Breast epithelium (tissue), 3 donors: ENCODE results near the gene UGT1A8.

Experiments
- POLR2A ChIP-seq: fragments of 450-650 bp; IDR thresholded peaks from one replicate; pipeline ENCODE4 v1.6.1; 2016; ENCODE audit warnings: antibody characterized with exemption, mild to moderate bottlenecking, moderate library complexity
- POLR2AphosphoS5 ChIP-seq, 3 donors: sonication (generic); formaldehyde crosslinking; IDR thresholded peaks; one replicate each; pipeline ENCODE4 v1.6.1; 2017; ENCODE audit warnings: antibody characterized with exemption in 3 of 3
- TF ChIP-seq, protein P1 (sequence below), 3 donors: fragments of 450-650 bp; IDR thresholded peaks; one replicate each; pipeline ENCODE4 v1.5.1; 2016 to 2017; ENCODE audit warnings: antibody characterized with exemption in 3 of 3, mild to moderate bottlenecking in 3 of 3, moderate library complexity in 3 of 3

DNA sequence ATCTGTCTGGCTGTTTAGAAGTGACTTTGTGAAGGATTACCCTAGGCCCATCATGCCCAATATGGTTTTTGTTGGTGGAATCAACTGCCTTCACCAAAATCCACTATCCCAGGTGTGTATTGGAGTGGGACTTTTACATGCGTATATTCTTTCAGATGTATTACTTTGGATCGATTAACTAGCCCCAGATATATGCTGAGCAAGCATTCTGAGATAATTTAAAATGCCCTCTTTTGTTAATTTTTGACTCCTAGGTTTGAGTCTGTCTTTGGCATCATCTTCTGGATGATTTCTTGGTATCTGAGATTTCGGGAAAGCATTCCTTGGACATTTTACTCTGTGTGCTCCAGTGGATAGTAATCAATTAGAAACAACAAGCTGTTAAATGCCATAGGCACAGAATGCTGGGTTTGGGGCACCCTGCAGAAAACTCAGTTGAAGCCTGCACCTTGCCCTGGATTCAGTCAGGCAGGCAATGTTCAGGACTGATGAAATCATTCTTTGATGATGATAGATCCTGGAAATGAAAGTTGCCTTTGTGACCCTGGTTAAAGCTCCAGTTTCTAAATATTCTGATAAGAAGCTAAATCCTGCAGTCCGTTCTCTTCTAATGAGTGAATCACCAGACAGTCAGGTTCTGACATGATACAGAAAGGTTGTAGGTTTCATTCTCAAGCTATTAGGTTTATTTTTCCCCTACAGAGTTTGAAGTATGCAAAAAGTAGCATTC, 143.8 kb downstream of the UGT1A8 start:
- TF ChIP-seq, protein P1, sequence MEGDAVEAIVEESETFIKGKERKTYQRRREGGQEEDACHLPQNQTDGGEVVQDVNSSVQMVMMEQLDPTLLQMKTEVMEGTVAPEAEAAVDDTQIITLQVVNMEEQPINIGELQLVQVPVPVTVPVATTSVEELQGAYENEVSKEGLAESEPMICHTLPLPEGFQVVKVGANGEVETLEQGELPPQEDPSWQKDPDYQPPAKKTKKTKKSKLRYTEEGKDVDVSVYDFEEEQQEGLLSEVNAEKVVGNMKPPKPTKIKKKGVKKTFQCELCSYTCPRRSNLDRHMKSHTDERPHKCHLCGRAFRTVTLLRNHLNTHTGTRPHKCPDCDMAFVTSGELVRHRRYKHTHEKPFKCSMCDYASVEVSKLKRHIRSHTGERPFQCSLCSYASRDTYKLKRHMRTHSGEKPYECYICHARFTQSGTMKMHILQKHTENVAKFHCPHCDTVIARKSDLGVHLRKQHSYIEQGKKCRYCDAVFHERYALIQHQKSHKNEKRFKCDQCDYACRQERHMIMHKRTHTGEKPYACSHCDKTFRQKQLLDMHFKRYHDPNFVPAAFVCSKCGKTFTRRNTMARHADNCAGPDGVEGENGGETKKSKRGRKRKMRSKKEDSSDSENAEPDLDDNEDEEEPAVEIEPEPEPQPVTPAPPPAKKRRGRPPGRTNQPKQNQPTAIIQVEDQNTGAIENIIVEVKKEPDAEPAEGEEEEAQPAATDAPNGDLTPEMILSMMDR (IDR thresholded peaks at IDR 0.05), result no peak
- TF ChIP-seq POLR2A (no peak), POLR2AphosphoS5 (IDR thresholded peaks at IDR 0.05) (no peak)
